CD4-positive, alpha-beta T cell (primary cell): Measurements from ENCODE around the gene ACAP3. TPM values are rescaled to one million over a fixed set of nuclear protein-coding genes. Genes with fewer than 3 reads are reported as not detected.

ENCODE experiments used
- ATAC-seq: fragments of 200-7000 bp; cut with Tn5 transposase; one replicate; pipeline ENCODE4 v1.10.0; 2022; ENCODE audit warnings: mild to moderate bottlenecking; ENCODE audit not compliant: poor library complexity
- CTCF ChIA-PET: fragments of 350-600 bp; sonication (Branson Sonifier 250); formaldehyde crosslinking; loops from one replicate; lab custom pipeline; 2021; ENCODE audit warnings: antibody characterized with exemption, inconsistent platforms; lab: Charles Lee
- POLR2A ChIA-PET: fragments of 350-600 bp; sonication (Branson Sonifier 250); formaldehyde crosslinking; loops from one replicate; lab custom pipeline; 2021; ENCODE audit warnings: antibody characterized with exemption, inconsistent platforms; lab: Charles Lee
- DNase-seq, 14 experiments: peaks; one replicate each; pipeline ENCODE4 v3.0.0-alpha.2; 2013 to 2020; ENCODE audit warnings: mixed read lengths in 2 of 14
- H3K27ac ChIP-seq, 2 donors: one replicate each; pipeline versions ENCODE4 v1.5.1 to v1.7.0; 2013; ENCODE audit warnings: low read length in 2 of 2, low read depth in 1 of 2, mild to moderate bottlenecking in 1 of 2
- H3K27me3 ChIP-seq, 2 experiments: 1 replicate in 1 of 2; 2 replicates in 1 of 2; pipeline versions ENCODE4 v1.6.1 to v1.7.0; 2013; ENCODE audit warnings: low read length in 2 of 2, control low read depth in 1 of 2, mild to moderate bottlenecking in 1 of 2, moderate library complexity in 1 of 2; ENCODE audit not compliant: insufficient read depth in 2 of 2, control insufficient read depth in 1 of 2
- H3K36me3 ChIP-seq: one replicate; pipeline ENCODE4 v1.6.1; 2013; ENCODE audit warnings: low read length, control low read depth; ENCODE audit not compliant: insufficient read depth
- H3K4me1 ChIP-seq: one replicate; pipeline ENCODE4 v1.6.1; 2013; ENCODE audit warnings: low read length, control low read depth; ENCODE audit not compliant: insufficient read depth
- H3K4me3 ChIP-seq: one replicate; pipeline ENCODE4 v1.5.1; 2013; ENCODE audit warnings: mild to moderate bottlenecking, low read length, moderate library complexity
- H3K9me3 ChIP-seq, 2 experiments: 1 replicate in 1 of 2; 2 replicates in 1 of 2; pipeline versions ENCODE4 v1.6.1 to v1.7.0; 2013; ENCODE audit warnings: low read length in 2 of 2, mild to moderate bottlenecking in 2 of 2, control low read depth in 1 of 2, moderate library complexity in 1 of 2; ENCODE audit not compliant: control insufficient read depth in 1 of 2, insufficient read depth in 1 of 2
- H3K27ac Mint-ChIP-seq: one replicate; pipeline ENCODE4 v1.8.0; 2020; ENCODE audit warnings: mixed read lengths
- H3K27me3 Mint-ChIP-seq: one replicate; pipeline ENCODE4 v1.8.0; 2021; ENCODE audit warnings: mixed read lengths
- H3K36me3 Mint-ChIP-seq: one replicate; pipeline ENCODE4 v1.8.0; 2021; ENCODE audit warnings: low read depth, mixed read lengths
- H3K4me1 Mint-ChIP-seq: one replicate; pipeline ENCODE4 v1.8.0; 2021; ENCODE audit warnings: low read depth, mixed read lengths
- H3K4me3 Mint-ChIP-seq: one replicate; pipeline ENCODE4 v1.8.0; 2020; ENCODE audit warnings: mild to moderate bottlenecking, mixed read lengths
- H3K9me3 Mint-ChIP-seq: one replicate; pipeline ENCODE4 v1.8.0; 2020; ENCODE audit warnings: mixed read lengths
- CTCF ChIP-seq: fragments of 200-600 bp; IDR thresholded peaks from one replicate; pipeline ENCODE4 v1.8.0; 2022; ENCODE audit warnings: antibody characterized with exemption, mild to moderate bottlenecking
- intact Hi-C, 2 experiments: fragments of 100-400 bp; cut with DNase I in 1 of 2; cut with micrococcal nuclease in 1 of 2; formaldehyde crosslinking; loops; one replicate each; pipeline versions ENCODE4 v1.15.1 to v1.9.0; 2023 to 2025; cut with DNase I, micrococcal nuclease
- total RNA-seq, 174 experiments: library from RNA in 2 of 174; stranded (reverse) in 2 of 174; gene quantifications; one replicate each; pipeline ENCODE4 v1.2.3 and lab custom pipeline; 2021 to 2026

Gene ACAP3
- total RNA-seq, 2 experiments from 2014 or later = 45.3 to 46.4 TPM

DNA sequence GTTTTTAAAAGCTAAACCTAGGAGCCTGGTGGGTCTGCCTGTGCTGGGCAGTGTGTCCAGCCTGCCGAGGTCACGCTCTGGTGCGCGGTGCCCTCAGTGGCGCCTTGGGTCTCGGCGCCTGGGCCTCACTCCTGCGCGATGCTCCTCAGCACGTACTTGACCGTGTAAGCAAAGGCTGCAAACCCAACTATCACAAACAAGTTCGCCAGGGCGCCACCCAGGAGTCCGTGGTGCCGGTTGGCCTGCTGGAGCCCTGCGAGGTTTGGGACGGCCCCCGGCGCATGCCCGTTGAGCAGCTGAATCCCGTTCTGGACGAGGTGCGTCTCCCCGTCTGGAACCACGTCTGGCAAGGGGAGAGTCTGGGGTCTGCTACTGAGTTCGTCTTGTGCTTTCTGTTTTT is 52.7 kb downstream of the ACAP3 start:
- H3K4me3 Mint-ChIP-seq = no peak overlapping the region
- CTCF ChIA-PET = no interaction called here
- DNase-seq (no peak), ATAC-seq (no peak)
- peaks cover 4% of the 10 kb centered on the region for H3K4me1 Mint-ChIP-seq
- POLR2A ChIA-PET = interaction anchor here (1.3 kb wide), 1 partner anchor 19 kb away, joined by 3 read pairs; the partner anchor contains the start of gene UBE2J2
- Histone ChIP-seq H3K4me3 (no peak overlapping the region), H3K4me1 (peaks cover 16% of the 10 kb centered on the region), H3K27ac (no peak overlapping the region), H3K36me3 (peaks cover 48% of the 10 kb centered on the region), H3K9me3 (no peaks in the 10 kb centered on the region), H3K27me3 (no peaks in the 10 kb centered on the region)
- no peak for TF ChIP-seq CTCF
- H3K36me3 Mint-ChIP-seq = peaks cover 44% of the 10 kb centered on the region
- H3K27me3 Mint-ChIP-seq = no peaks in the 10 kb centered on the region
- intact Hi-C loops = no loop called here
- no peak overlapping the region for H3K27ac Mint-ChIP-seq
- no peaks in the 10 kb centered on the region for H3K9me3 Mint-ChIP-seq

DNA sequence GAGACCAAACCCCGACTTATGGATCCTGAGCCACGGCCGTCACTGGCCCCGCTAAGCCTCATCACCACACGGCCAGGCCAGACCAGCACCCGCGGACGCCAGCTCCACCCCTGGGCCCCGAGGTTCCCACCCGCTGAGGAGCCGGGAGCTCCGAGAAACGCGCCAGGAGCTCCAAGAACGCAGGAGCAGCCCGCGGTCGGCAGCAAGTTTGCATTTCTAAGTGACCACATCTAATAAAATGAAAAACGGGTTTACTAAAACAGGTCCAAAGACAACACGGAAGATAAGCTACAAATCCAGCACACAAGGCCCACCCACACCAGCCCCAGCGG is 53.1 kb downstream of the ACAP3 start:
- intact Hi-C loops = loop anchor here in 1 of 2 experiments (5.0 kb wide), 1 partner anchor 137 kb away; the partner anchor contains the start of gene C1orf159
- H3K9me3 ChIP-seq = no peaks in the 10 kb centered on the region
- H3K4me3 ChIP-seq = no peak overlapping the region
- no peak overlapping the region for H3K4me3 Mint-ChIP-seq
- no peaks in the 10 kb centered on the region for H3K27me3 Mint-ChIP-seq
- H3K27me3 ChIP-seq = no peaks in the 10 kb centered on the region
- no peak for DNase-seq
- peaks cover 18% of the 10 kb centered on the region for H3K4me1 ChIP-seq
- H3K36me3 Mint-ChIP-seq = peaks cover 39% of the 10 kb centered on the region
- H3K36me3 ChIP-seq = peaks cover 43% of the 10 kb centered on the region
- CTCF ChIA-PET = no interaction called here
- H3K27ac Mint-ChIP-seq = no peak overlapping the region
- ATAC-seq = no peak
- TF ChIP-seq CTCF = no peak
- H3K9me3 Mint-ChIP-seq = no peaks in the 10 kb centered on the region
- POLR2A ChIA-PET = no interaction called here
- H3K27ac ChIP-seq = no peak overlapping the region
- H3K4me1 Mint-ChIP-seq = no peaks in the 10 kb centered on the region

- ChIA-PET CTCF (no interaction called here), POLR2A (no interaction called here)
- Histone ChIP-seq H3K4me1 (peaks cover 19% of the 10 kb centered on the region), H3K27me3 (no peaks in the 10 kb centered on the region), H3K27ac (no peak overlapping the region), H3K36me3 (peaks cover 41% of the 10 kb centered on the region), H3K4me3 (no peak overlapping the region), H3K9me3 (no peaks in the 10 kb centered on the region)
- Mint-ChIP-seq H3K36me3 (peaks cover 34% of the 10 kb centered on the region), H3K4me3 (no peak overlapping the region), H3K27me3 (no peaks in the 10 kb centered on the region), H3K9me3 (no peaks in the 10 kb centered on the region), H3K4me1 (no peaks in the 10 kb centered on the region), H3K27ac (no peak overlapping the region)
- DNase-seq = no peak
- TF ChIP-seq CTCF = no peak
- intact Hi-C loops = loop anchor here in 1 of 2 experiments (5.0 kb wide), 1 partner anchor 137 kb away; the partner anchor contains the start of gene C1orf159
- no peak for ATAC-seq
Measured at GRCh38 chr1:1253972-1254666, 53.6 kb downstream of the ACAP3 start.
